Astrocyte of the hippocampus (primary cell): ENCODE results near the gene PRICKLE4.
A peak's percentile ranks its signal among the peaks of the same experiment; 100 is the strongest.
"Not testable (repeated sequence)": the region's sequence is repeated elsewhere in the genome, so short reads cannot be mapped to it uniquely, and the experiment has no call there.

ENCODE experiments used
- DNase-seq: peaks from one replicate; pipeline ENCODE4 v3.0.0; 2011; ENCODE audit warnings: low read depth, low spot score

Gene PRICKLE4

GRCh38 chr6:41798901-41799558 is 18.4 kb downstream of the PRICKLE4 start:
- DNase-seq, result no peak

DNA sequence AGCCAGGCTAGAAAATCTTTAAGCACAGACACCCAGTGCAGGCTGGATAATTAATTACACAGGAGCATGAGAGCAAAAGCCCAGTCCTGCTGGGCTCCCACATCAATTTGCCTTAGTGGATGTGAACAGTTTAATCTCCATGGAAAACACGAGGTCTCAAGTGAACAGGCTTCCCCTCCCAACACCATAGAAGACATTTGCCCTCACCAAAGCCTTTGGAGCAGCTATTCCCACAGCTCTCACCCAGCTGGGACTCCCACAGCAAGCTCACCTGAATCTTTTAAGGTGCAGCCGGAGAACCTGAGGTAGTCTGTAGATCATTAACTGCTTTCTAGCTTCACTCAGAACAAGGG is 19.0 kb downstream of the PRICKLE4 start:
- no peak for DNase-seq

- peak; percentile 56 for DNase-seq
Observed at GRCh38 chr6:41801380-41801779, 20.8 kb downstream of the PRICKLE4 start.

- no peak for DNase-seq
Observed at GRCh38 chr6:41805830-41806774, 25.5 kb downstream of the PRICKLE4 start.

DNA sequence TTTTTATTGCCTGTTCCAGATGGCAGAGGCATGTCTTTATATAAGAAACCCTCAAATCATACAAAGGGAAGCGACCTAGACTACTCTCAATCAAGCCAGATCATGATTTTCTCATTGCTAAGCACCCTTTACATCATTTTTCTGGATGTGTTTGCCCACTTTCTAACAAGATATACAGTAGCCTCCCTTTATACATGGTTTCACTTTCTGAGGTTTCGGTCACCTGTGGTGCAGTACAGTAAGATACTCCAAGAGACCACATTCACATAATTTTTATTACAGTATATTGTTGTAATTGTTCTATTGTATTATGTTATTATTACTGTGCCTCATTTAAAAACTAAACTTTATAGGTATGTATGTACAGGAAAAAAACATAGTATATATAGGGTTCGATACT is 30.5 kb downstream of the PRICKLE4 start:
- DNase-seq, result no peak

DNA sequence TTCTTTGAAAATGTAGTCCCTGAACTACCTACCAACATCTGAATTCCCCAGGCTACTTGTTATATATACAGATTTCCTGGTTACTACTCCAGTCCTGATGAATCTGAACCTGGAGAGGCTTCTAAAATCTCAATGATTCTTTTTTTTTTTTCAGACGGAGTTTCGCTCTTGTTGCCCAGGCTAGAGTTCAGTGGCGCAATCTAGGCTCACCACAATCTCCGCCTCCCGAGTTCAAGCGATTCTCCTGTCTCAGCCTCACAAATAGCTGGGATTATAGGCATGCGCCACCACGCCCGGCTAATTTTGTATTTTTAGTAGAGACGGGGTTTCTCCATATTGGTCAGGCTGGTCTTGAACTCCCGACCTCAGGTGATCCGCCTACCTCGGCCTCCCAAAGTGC is 31.4 kb downstream of the PRICKLE4 start:
- DNase-seq, result not testable (repeated sequence)

GRCh38 chr6:41813469-41813868 is 32.9 kb downstream of the PRICKLE4 start:
- no peak for DNase-seq

DNA sequence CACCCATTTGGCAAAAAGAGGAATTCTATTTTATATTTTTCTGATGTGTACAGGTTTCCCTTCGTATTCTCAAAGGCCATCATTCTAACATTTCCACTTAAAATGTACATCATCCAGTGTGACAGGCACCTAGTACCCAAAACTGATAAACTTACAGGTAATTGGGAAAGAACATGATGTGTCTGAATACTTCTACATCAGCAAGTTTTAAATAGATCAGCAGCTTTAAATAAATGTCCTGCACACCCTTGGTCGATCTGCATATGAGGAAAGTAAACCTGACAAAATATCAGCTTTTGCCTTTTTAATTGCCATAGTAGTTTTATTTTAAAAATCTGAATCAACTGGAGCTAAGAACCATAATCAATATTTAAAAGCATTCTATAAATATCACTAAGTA is 33.4 kb downstream of the PRICKLE4 start:
- DNase-seq, result no peak

- no peak for DNase-seq
Observed at GRCh38 chr6:41814629-41815028, 34.0 kb downstream of the PRICKLE4 start.

GRCh38 chr6:41815587-41815986 is 35.0 kb downstream of the PRICKLE4 start:
- no peak for DNase-seq

DNA sequence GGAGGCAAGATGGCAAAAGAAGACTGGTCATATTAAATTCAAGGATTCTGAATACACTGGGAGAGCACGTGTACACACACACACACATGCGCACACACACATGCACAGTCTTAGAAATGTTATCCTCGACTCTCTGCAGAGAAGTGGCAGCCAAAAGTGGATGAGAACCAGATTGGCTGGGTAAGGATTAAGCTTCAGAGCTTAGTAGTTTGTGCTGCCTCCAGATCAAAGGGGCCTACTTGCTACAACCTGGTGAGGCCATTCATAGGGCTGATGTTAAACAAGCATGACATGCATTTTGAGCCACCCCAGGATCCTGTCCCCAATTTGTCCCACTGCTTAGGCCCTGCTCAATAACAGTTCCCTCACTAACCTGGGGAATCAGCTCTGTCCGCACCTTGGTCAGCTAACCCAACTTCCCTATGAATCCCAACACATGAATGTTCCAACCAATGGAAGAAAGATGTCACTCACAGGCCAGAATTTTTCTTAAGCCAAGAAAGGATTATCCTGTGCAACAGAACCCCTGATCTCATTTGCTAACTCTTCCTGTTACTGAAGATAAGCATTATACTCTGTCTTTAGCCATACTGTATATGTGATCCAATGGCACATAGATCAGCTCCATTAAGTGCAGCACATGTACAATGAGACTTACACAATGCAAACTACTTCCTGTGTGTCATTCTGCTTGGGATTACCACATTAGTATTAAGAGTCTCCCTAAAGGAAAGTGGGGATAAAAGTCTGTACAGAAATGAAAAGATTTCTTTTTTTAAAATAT is 37.9 kb downstream of the PRICKLE4 start:
- DNase-seq, result no peak

- no peak for DNase-seq
Observed at GRCh38 chr6:41821266-41821665, 40.7 kb downstream of the PRICKLE4 start.

GRCh38 chr6:41822021-41822420 is 41.4 kb downstream of the PRICKLE4 start:
- DNase-seq, result no peak

GRCh38 chr6:41823178-41823577 is 42.6 kb downstream of the PRICKLE4 start:
- no peak for DNase-seq

DNA sequence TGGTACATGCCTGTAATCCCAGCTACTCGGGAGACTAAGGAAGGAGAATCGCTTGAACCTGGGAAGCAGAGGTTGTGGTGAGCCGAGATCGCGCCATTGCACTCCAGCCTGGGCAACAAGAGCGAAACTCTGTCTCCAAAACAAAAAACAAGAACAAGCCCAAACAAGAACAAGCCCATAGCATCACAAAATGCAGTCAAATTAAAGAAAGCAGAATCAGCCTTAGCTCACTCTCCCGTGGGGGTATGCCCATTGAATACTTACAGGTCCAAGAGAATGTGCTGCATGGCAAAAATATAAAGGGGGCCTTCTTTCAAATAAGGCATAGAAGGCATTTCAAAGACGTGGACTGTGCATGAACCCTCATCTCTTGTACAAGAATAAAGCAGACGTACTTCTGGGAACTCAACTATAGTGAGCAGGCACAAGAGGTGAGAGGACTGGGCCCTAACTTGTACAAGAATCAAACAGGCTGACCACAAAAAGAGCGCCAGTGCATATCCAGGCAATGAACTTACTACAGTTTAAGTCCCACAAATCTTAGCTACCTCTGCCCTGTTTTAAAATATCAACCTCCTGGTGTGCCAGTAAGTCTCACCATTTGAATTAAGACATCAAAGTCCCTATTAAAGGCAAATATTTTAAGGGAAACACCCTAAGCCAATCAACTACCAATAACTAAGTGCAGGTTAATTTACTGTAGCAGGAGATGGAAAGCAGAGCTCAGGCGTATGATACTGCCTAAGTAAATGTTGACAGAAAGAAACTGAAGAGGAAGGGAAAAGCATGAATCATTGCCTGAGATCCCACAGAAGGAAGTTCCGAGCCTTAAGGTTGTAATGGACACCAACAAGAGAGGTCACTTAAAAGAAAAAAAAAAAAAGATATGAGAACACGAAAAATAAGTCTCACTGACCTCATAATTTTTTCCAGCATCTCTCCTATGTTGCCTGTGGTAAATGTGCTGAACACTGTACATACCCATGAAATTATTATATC is 44.3 kb downstream of the PRICKLE4 start:
- peak; percentile 23 for DNase-seq

GRCh38 chr6:41826343-41827022 is 45.9 kb downstream of the PRICKLE4 start:
- no peak for DNase-seq

GRCh38 chr6:41832263-41832662 is 51.7 kb downstream of the PRICKLE4 start:
- no peak for DNase-seq

DNA sequence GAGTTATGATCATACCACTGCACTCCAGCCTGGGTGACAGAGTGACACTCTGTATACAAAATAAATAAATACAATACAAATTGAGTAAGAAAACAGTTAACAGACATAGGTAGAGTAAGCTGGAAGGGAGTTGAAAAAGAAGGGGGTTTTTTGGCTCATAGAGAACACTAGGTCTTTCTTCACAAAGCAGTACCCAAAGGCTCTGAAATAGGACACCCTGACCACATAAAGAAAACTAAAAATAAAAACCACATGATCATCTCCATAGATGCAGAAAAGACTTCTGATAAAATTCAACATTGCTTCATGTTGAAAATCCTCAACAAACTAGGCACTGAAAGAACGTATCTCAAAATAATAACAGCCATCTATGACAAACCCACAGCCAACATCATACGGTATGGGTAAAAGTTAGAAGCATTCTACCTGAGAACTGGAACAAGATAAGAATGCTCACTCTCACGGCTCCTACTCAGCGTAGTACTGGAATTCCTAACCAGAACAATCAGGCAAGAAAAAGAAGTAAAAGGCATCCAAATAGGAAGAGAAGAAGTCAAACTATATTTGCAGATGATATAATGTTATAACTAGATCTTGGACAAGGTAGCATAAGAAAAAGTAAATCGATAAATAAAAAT is 55.6 kb downstream of the PRICKLE4 start:
- peak; percentile 42 for DNase-seq

DNA sequence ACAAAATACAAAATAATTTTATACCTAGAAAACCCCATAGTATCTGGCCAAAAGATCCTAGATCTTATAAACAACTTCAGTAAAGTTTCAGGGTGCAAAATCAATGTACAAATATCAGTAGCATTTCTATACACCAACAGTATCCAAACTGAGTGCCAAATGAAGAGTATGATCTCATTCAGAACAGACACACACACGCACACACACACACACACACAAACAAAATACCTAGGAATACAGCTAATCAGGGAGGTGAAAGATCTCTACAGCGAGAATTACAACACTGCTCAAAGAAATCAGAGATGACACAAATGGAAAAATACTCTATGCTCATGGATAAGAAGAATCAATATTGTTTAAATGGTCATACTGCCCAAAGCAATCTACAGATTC is 56.1 kb downstream of the PRICKLE4 start:
- peak; percentile 5 for DNase-seq
